Neural progenitor cell (in vitro differentiated cells): ENCODE measurements around the gene C22orf23. TPM values are rescaled to one million over a fixed set of nuclear protein-coding genes. Genes with fewer than 3 reads are reported as not detected.

Experiments
- DNase-seq: peaks from one replicate; pipeline ENCODE4 v3.0.0-alpha.2; 2016; ENCODE audit warnings: low spot score
- H2AFZ ChIP-seq: fragments of 200-600 bp; sonication (generic); replicated peaks from 2 replicates; pipeline ENCODE4 v1.6.1; 2016; ENCODE audit warnings: antibody characterized with exemption
- H3F3A ChIP-seq: fragments of 200-600 bp; sonication (generic); 2 replicates; pipeline ENCODE4 v1.6.1; 2016; ENCODE audit warnings: antibody characterized with exemption, low read depth
- H3K27ac ChIP-seq: fragments of 200-600 bp; sonication (generic); 2 replicates; pipeline ENCODE4 v1.5.1; 2016; ENCODE audit warnings: mild to moderate bottlenecking
- H3K27me3 ChIP-seq: fragments of 200-600 bp; sonication (generic); 2 replicates; pipeline ENCODE4 v1.6.1; 2016; ENCODE audit warnings: mild to moderate bottlenecking, moderate library complexity
- H3K36me3 ChIP-seq: fragments of 200-600 bp; sonication (generic); 2 replicates; pipeline ENCODE4 v1.5.1; 2016
- H3K4me1 ChIP-seq: fragments of 200-600 bp; sonication (generic); 2 replicates; pipeline ENCODE4 v1.6.1; 2016; ENCODE audit warnings: mixed run types
- H3K4me2 ChIP-seq: fragments of 200-600 bp; sonication (generic); 2 replicates; pipeline ENCODE4 v1.6.1; 2016
- H3K4me3 ChIP-seq: fragments of 200-600 bp; sonication (generic); 2 replicates; pipeline ENCODE4 v1.5.1; 2016
- H3K79me2 ChIP-seq: fragments of 200-600 bp; sonication (generic); 2 replicates; pipeline ENCODE4 v1.6.1; 2016; ENCODE audit warnings: low read depth
- H3K9ac ChIP-seq: fragments of 200-600 bp; sonication (generic); 2 replicates; pipeline ENCODE4 v1.6.1; 2016
- H3K9me3 ChIP-seq: fragments of 200-600 bp; sonication (generic); 2 replicates; pipeline ENCODE4 v1.5.1; 2016; ENCODE audit warnings: low read depth
- H4K20me1 ChIP-seq: fragments of 200-600 bp; sonication (generic); 2 replicates; pipeline ENCODE4 v1.6.1; 2016; ENCODE audit warnings: low read depth
- H3K27ac Mint-ChIP-seq: 3 replicates; pipeline ENCODE4 v1.8.0; 2021; ENCODE audit warnings: mixed read lengths
- H3K27me3 Mint-ChIP-seq: 2 replicates; pipeline ENCODE4 v1.8.0; 2022; ENCODE audit warnings: low read depth, mild to moderate bottlenecking, inconsistent platforms, moderate library complexity, mixed read lengths; ENCODE audit not compliant: insufficient read depth
- H3K36me3 Mint-ChIP-seq: 3 replicates; pipeline ENCODE4 v1.8.0; 2021; ENCODE audit warnings: mixed read lengths
- H3K4me1 Mint-ChIP-seq: 3 replicates; pipeline ENCODE4 v1.8.0; 2021; ENCODE audit warnings: mixed read lengths
- H3K4me3 Mint-ChIP-seq: 3 replicates; pipeline ENCODE4 v1.8.0; 2021; ENCODE audit warnings: mild to moderate bottlenecking, moderate library complexity, mixed read lengths
- H3K9me3 Mint-ChIP-seq: 3 replicates; pipeline ENCODE4 v1.8.0; 2020; ENCODE audit warnings: mixed read lengths
- CTCF ChIP-seq: fragments of 200-600 bp; sonication (generic); IDR thresholded peaks from 2 replicates; pipeline ENCODE4 v1.5.1; 2017; ENCODE audit warnings: antibody characterized with exemption, mild to moderate bottlenecking
- EZH2 ChIP-seq: fragments of 200-600 bp; sonication (generic); IDR thresholded peaks from 2 replicates; pipeline ENCODE4 v1.6.1; 2017; ENCODE audit warnings: antibody characterized with exemption, mild to moderate bottlenecking, moderate library complexity
- EZH2phosphoT487 ChIP-seq: fragments of 200-600 bp; sonication (generic); IDR thresholded peaks from 2 replicates; pipeline ENCODE4 v1.6.1; 2017; ENCODE audit warnings: antibody characterized with exemption
- total RNA-seq: library from RNA; depleted of rRNA; stranded (reverse); fragments of >200 nt; gene quantifications from 2 replicates; pipeline ENCODE4 v1.2.3, GENCODE V29; 2015; ENCODE audit warnings: low replicate concordance

Gene C22orf23
- total RNA-seq, 1 donor from 2014 or later, result 0.26 TPM

DNA sequence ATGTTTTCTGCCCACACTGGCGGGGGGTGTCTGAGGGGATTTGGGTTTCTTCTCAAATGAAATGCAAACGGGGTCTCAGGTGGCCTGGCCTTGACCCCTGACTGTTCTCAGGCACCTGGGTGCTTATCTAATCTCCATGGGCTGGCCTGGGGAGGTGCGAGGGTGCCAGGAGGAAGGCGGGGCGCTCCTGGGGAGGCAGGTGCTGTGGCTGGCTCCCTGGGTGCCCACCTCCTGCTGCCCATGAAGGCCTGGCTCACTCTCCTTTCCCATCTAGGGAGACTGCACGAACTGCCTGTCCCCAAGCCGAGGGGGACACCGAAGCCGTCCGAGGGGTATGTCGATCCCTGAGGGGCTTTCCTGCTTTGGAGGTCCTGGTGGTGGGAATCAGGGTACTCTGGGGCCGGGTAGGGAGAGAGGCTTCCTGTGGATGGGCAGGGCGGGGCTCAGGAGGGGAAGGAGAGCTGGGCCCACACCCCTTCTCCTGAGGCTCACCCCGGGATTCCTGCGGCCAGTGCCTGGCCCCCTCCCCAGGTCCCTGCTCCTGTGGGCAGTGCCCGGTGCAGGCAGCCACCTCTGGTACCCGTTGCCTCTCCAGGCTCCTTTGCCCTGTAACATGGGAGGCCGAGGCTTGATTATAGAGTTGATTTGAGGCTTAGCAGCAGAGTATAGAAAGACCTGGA lies 28.9 kb downstream of the C22orf23 start:
- no peaks in the 10 kb centered on the region for H3K27me3 ChIP-seq
- no peaks in the 10 kb centered on the region for H3K9me3 ChIP-seq
- no peak overlapping the region for H3K4me2 ChIP-seq
- no peak overlapping the region for H2AFZ ChIP-seq
- no peak overlapping the region for H3K9ac ChIP-seq
- TF ChIP-seq CTCF (no peak), EZH2phosphoT487 (no peak), EZH2 (no peak)
- H3K79me2 ChIP-seq, result no peaks in the 10 kb centered on the region
- Mint-ChIP-seq H3K4me1 (no peaks in the 10 kb centered on the region), H3K27me3 (peaks cover 3% of the 10 kb centered on the region), H3K4me3 (no peak overlapping the region), H3K27ac (no peak overlapping the region), H3K36me3 (peaks cover 10% of the 10 kb centered on the region), H3K9me3 (no peaks in the 10 kb centered on the region)
- H3K4me1 ChIP-seq, result no peaks in the 10 kb centered on the region
- no peak for DNase-seq
- H3F3A ChIP-seq, result no peaks in the 10 kb centered on the region
- no peaks in the 10 kb centered on the region for H3K36me3 ChIP-seq
- no peak overlapping the region for H3K4me3 ChIP-seq
- no peak overlapping the region for H3K27ac ChIP-seq
- H4K20me1 ChIP-seq, result no peaks in the 10 kb centered on the region

GRCh38 chr22:37923927-37924326 lies 29.5 kb downstream of the C22orf23 start:
- Histone ChIP-seq H3K9ac (no peak overlapping the region), H3F3A (no peaks in the 10 kb centered on the region), H3K79me2 (no peaks in the 10 kb centered on the region), H3K27ac (no peak overlapping the region), H3K27me3 (no peaks in the 10 kb centered on the region), H3K9me3 (no peaks in the 10 kb centered on the region), H3K4me3 (no peak overlapping the region), H3K4me2 (no peak overlapping the region), H2AFZ (no peak overlapping the region), H4K20me1 (no peaks in the 10 kb centered on the region), H3K4me1 (no peaks in the 10 kb centered on the region), H3K36me3 (no peaks in the 10 kb centered on the region)
- Mint-ChIP-seq H3K4me3 (no peak overlapping the region), H3K27ac (peak overlapping the region; percentile 33), H3K36me3 (peaks cover 7% of the 10 kb centered on the region), H3K27me3 (peaks cover 3% of the 10 kb centered on the region), H3K9me3 (no peaks in the 10 kb centered on the region), H3K4me1 (no peaks in the 10 kb centered on the region)
- no peak for TF ChIP-seq CTCF
- TF ChIP-seq EZH2, result no peak
- no peak for TF ChIP-seq EZH2phosphoT487
- DNase-seq, result no peak

DNA sequence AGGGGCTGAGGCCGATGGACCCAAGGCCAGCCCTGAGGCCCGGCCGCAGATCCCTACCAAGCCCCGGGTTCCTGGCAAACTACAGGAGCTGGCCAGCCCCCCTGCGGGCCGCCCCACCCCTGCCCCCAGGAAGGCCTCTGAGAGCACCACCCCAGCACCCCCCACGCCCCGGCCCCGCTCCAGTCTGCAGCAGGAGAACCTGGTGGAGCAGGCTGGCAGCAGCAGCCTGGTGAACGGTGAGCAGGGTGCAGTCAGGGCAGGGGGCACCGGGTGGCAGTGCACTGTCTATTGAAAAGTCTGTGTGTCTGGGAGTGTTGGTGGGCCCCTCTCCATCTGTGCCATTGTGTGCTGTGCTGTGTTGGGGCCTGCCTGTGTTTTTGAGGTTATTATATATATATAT lies 31.2 kb downstream of the C22orf23 start:
- Mint-ChIP-seq H3K27ac (no peak overlapping the region), H3K36me3 (peaks cover 2% of the 10 kb centered on the region), H3K27me3 (peaks cover 3% of the 10 kb centered on the region), H3K9me3 (no peaks in the 10 kb centered on the region), H3K4me3 (no peak overlapping the region), H3K4me1 (no peaks in the 10 kb centered on the region)
- Histone ChIP-seq H3F3A (no peaks in the 10 kb centered on the region), H3K36me3 (no peaks in the 10 kb centered on the region), H3K4me2 (no peak overlapping the region), H3K4me1 (no peaks in the 10 kb centered on the region), H3K27ac (no peak overlapping the region), H3K4me3 (no peak overlapping the region), H4K20me1 (no peaks in the 10 kb centered on the region), H3K27me3 (no peaks in the 10 kb centered on the region), H3K79me2 (no peaks in the 10 kb centered on the region), H3K9me3 (no peaks in the 10 kb centered on the region), H2AFZ (no peak overlapping the region), H3K9ac (no peak overlapping the region)
- no peak for TF ChIP-seq CTCF
- no peak for TF ChIP-seq EZH2
- no peak for TF ChIP-seq EZH2phosphoT487
- DNase-seq, result no peak
